Heart left ventricle (tissue), 16 donors: Measurements from ENCODE around the gene NTRK1. TPM values are rescaled to one million over a fixed set of nuclear protein-coding genes. Genes with fewer than 3 reads are reported as not detected.

Source experiments
- ATAC-seq, 4 donors: fragments of 200-7000 bp; cut with Tn5 transposase; one replicate each; pipeline ENCODE4 v1.9.1; 2020 to 2022; ENCODE audit warnings: moderate library complexity in 4 of 4, mild to moderate bottlenecking in 3 of 4, moderate number of reproducible peaks in 1 of 4
- DNase-seq, 5 donors: peaks; one replicate each; pipeline ENCODE4 v3.0.0-alpha.2; 2020
- H3K27ac ChIP-seq, 12 donors: fragments of 200-600 bp; sonication (generic) in 4 of 12; one replicate each; pipeline versions ENCODE4 v1.5.0 to v1.8.0; 2016 to 2022; ENCODE audit warnings: mild to moderate bottlenecking in 2 of 12
- H3K27me3 ChIP-seq, 9 donors: fragments of 200-600 bp; sonication (generic) in 2 of 9; one replicate each; pipeline versions ENCODE4 v1.5.1 to v1.8.0; 2016 to 2022; ENCODE audit warnings: mild to moderate bottlenecking in 3 of 9
- H3K36me3 ChIP-seq, 9 donors: fragments of 200-600 bp; sonication (generic) in 2 of 9; one replicate each; pipeline versions ENCODE4 v1.5.0 to v1.8.0; 2018 to 2022; ENCODE audit warnings: mild to moderate bottlenecking in 2 of 9
- H3K4me1 ChIP-seq, 12 donors: fragments of 200-600 bp; sonication (generic) in 4 of 12; one replicate each; pipeline versions ENCODE4 v1.5.0 to v1.8.0; 2016 to 2022; ENCODE audit warnings: mild to moderate bottlenecking in 3 of 12
- H3K4me3 ChIP-seq, 12 donors: fragments of 200-600 bp; sonication (generic) in 4 of 12; one replicate each; pipeline versions ENCODE4 v1.5.0 to v1.8.0; 2017 to 2022; ENCODE audit warnings: mild to moderate bottlenecking in 9 of 12, moderate library complexity in 4 of 12
- H3K9me3 ChIP-seq, 12 donors: fragments of 200-600 bp; sonication (generic) in 4 of 12; one replicate each; pipeline versions ENCODE4 v1.5.0 to v1.8.0; 2016 to 2022; ENCODE audit warnings: mild to moderate bottlenecking in 1 of 12
- POLR2A ChIP-seq, 2 donors: fragments of 450-650 bp; IDR thresholded peaks; one replicate each; pipeline ENCODE4 v1.6.1; 2017; ENCODE audit warnings: antibody characterized with exemption in 2 of 2, mild to moderate bottlenecking in 2 of 2, moderate library complexity in 2 of 2
- WGBS, 4 donors: extraction: QIAGEN DNeasy Blood & Tissue Kit in 2 of 4; methylation state at CpG; one replicate each; pipeline versions ENCODE4 v1.1.5 to v1.1.7; 2013 to 2018; 5-methylcytosine and 5-hydroxymethylcytosine counted together
- intact Hi-C, 10 donors: fragments of 100-400 bp; cut with DNase I; formaldehyde crosslinking; loops; one replicate each; pipeline versions ENCODE4 v1.11.1 to v1.14.2; 2022
- polyA plus RNA-seq, 2 donors: library from polyadenylated mRNA; stranded (reverse); fragments of 200-250 nt; gene quantifications; one replicate each; pipeline ENCODE4 v1.2.3, GENCODE V29; 2013
- total RNA-seq, 9 donors: library from RNA; depleted of rRNA in 2 of 9; stranded (reverse); fragments of >200 nt in 2 of 9; fragmentation: NEBNext Ultra II Directional in 3 of 9; extraction: Animal tissue kit (Norgen Biotek cat#: 25700) in 3 of 9; gene quantifications; one replicate each; pipeline versions ENCODE4 v1.1.0 to v1.2.4, GENCODE V29; 2016 to 2023
- TF ChIP-seq, protein P1 (sequence below), 12 donors: fragments of 200-600 bp; sonication (generic) in 4 of 12; IDR thresholded peaks; one replicate each; pipeline versions ENCODE4 v1.5.0 to v1.8.0; 2018 to 2022; ENCODE audit warnings: antibody characterized with exemption in 12 of 12, mild to moderate bottlenecking in 5 of 12
- donor health status: ischemic (EF 13 %, LVEDD 7.1; RV severe dilation, severe dysfunction).
- donor health status: healthy with polysubstance abuse.
- donor health status: DM: no; HTN: yes; CAD: no.
- donor health status: DM: no; HTN: no; CAD: no.
- donor health status: ischemic (EF 25% LVEDD 6.9; RV normal size, moderate dysfunction).
- donor health status: ischemic (EF 25% LVEDD 5.7; RV mildly dilated, moderate dysfunction).
- donor health status: healthy.
- donor health status: DM: yes; HTN: yes; CAD: no.
- donor health status: ischemic (EF 35%, LVEDD 5.7; RV mildly dilated, moderate dysfunction).
- donor health status: nonischemic (EF 11% LVEDD 7.7; RV severe dilation, severe dysfunction).
- donor health status: DM: yes; HTN: yes; CAD: no.
- donor health status: PGD.
- donor health status: ischemic (EF 29% LVEDD 5.4; RV normal size, mild dysfunction).
- donor health status: nonischemic (EF 23%, LVEDD 6.1; RV moderate dilation, normal function).

NTRK1 gene
- total and polyA plus RNA-seq, 11 donors, result 0.22 to 1.6 (median 1.1) TPM

- intact Hi-C loops, result loop anchor here in 4 of 10 donors (1.0 to 10.0 kb wide), 5 partner anchors 27 to 208 kb away; partner anchors contain the start of genes LRRC71 (in 2 of the 4), ISG20L2 (in 1 of the 4) and METTL25B (in 1 of the 4)
- Histone ChIP-seq H3K36me3 (no peaks in the 10 kb centered on the region), H3K9me3 (no peaks in the 10 kb centered on the region), H3K4me3 (peak within 1 kb of the TSS; percentile 30 to 91 (median 72)), H3K4me1 (peaks cover 0 to 64% (median 46%) of the 10 kb centered on the region in 12 donors), H3K27me3 (peaks cover 0 to 28% (median 3%) of the 10 kb centered on the region in 9 donors), H3K27ac (peak within 1 kb of the TSS; percentile 80 to 99 (median 93))
- peak; percentile 74 to 88 (median 86) for DNase-seq
- ATAC-seq, result peak; percentile 10 to 63 (median 41)
- TF ChIP-seq, protein P1, sequence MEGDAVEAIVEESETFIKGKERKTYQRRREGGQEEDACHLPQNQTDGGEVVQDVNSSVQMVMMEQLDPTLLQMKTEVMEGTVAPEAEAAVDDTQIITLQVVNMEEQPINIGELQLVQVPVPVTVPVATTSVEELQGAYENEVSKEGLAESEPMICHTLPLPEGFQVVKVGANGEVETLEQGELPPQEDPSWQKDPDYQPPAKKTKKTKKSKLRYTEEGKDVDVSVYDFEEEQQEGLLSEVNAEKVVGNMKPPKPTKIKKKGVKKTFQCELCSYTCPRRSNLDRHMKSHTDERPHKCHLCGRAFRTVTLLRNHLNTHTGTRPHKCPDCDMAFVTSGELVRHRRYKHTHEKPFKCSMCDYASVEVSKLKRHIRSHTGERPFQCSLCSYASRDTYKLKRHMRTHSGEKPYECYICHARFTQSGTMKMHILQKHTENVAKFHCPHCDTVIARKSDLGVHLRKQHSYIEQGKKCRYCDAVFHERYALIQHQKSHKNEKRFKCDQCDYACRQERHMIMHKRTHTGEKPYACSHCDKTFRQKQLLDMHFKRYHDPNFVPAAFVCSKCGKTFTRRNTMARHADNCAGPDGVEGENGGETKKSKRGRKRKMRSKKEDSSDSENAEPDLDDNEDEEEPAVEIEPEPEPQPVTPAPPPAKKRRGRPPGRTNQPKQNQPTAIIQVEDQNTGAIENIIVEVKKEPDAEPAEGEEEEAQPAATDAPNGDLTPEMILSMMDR (IDR thresholded peaks at IDR 0.05), result peak in 2 of 12 donors; percentile 5
- peak in 1 of 2 donors; percentile 34 for TF ChIP-seq POLR2A (IDR thresholded peaks at IDR 0.05)
- 10 to 14% (median 12%) methylated on average over 53 to 60 of the region's 60 CpGs for WGBS, 4 donors
These were observed 32.6 kb downstream of the NTRK1 start, which contains the start of gene PEAR1 for GRCh38 chr1:156893048-156893953. Gene PEAR1, plus strand, starts transcription at chr1:156893718. Its CDS starts 10,209 bp downstream, at chr1:156903927.

DNA sequence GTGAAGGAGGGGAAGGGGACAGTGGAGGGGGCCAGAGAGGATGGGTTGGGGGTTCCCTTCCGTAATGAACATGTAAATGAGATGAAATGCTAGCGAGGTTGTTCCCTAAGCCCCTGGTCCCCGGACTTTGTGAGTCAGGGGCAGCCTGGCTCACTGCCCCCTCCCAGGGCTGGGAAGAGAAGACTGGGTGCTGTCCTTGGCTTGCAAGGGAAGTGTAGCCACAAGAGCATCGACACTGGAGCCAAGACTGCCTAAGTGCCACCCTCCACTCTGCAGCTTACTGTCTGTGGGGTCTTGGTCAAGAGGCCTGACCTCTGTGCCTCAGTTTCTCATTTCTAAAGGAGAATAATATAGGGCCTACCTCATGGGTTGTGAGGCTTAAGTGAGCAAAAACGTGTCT lies 33.3 kb downstream of the NTRK1 start:
- H3K27ac ChIP-seq, result peak overlapping the region; percentile 80 to 99 (median 93)
- peaks cover 0 to 28% (median 0%) of the 10 kb centered on the region in 9 donors for H3K27me3 ChIP-seq
- H3K36me3 ChIP-seq, result no peaks in the 10 kb centered on the region
- ATAC-seq, result no peak
- peak overlapping the region; percentile 30 to 91 (median 72) for H3K4me3 ChIP-seq
- intact Hi-C loops, result loop anchor here in 3 of 10 donors (2.0 to 10.0 kb wide), 4 partner anchors 27 to 209 kb away; partner anchors contain the start of genes ISG20L2 (in 1 of the 3), LRRC71 (in 1 of the 3) and METTL25B (in 1 of the 3)
- DNase-seq, result peak in 2 of 5 donors; percentile 17 to 21
- H3K9me3 ChIP-seq, result no peaks in the 10 kb centered on the region
- TF ChIP-seq POLR2A (IDR thresholded peaks at IDR 0.05), result no peak
- TF ChIP-seq, protein P1 (IDR thresholded peaks at IDR 0.05), result no peak
- 19 to 39% (median 31%) methylated on average over 4 to 5 of the region's 5 CpGs for WGBS, 4 donors
- peaks cover 0 to 71% (median 53%) of the 10 kb centered on the region in 12 donors for H3K4me1 ChIP-seq

DNA sequence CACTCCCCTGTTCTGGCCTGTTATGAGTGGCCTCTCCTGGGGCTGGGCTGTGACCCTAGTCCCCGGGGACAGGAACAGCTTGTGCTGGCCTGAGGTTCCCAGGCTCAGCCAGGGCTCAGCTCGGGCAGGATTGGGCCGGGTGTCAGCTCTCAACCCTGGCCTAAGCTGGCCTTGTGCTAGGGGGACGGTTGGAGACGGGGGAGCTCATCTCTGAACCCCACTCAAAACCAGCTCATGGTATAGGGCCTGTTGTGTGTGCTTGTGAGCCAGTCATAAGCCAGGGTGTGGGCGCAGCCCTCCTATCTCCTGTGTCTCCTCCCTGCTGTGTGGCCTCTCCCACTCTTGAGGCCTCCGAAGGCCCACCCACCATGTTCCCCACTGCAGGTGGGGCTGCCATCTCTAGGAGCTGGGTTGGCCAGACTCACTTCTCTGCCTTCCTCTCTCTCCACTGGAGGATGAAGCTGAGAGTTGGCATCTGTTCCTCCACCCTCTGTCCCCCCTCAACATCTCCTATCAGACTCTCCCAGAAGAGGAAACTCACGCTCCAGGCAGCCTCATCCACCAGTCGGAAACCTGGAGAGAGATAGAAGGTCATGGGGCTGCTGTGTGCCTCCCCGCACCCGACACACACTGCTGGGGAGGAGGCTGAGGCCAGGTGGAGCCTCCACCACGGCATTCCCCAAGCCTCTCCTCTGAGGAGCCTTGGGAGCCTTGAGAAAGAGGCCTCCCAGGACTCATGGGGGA lies 34.2 kb downstream of the NTRK1 start:
- Histone ChIP-seq H3K4me1 (peaks cover 3 to 80% (median 62%) of the 10 kb centered on the region in 12 donors), H3K27me3 (peaks cover 0 to 28% (median 0%) of the 10 kb centered on the region in 9 donors), H3K27ac (peak overlapping the region; percentile 80 to 99 (median 93)), H3K4me3 (peak overlapping the region in 11 of 12 donors; percentile 30 to 91 (median 75)), H3K9me3 (no peaks in the 10 kb centered on the region), H3K36me3 (no peaks in the 10 kb centered on the region)
- 35 to 49% (median 44%) methylated on average over 8 to 12 of the region's 12 CpGs for WGBS, 4 donors
- DNase-seq (peak; percentile 60 to 79 (median 76)), ATAC-seq (peak; percentile 33 to 38 (median 36))
- no peak for TF ChIP-seq POLR2A (IDR thresholded peaks at IDR 0.05)
- TF ChIP-seq, protein P1 (IDR thresholded peaks at IDR 0.05), result no peak
- intact Hi-C loops, result loop anchor here in 3 of 10 donors (2.0 to 10.0 kb wide), 4 partner anchors 26 to 210 kb away; partner anchors contain the start of genes ISG20L2 (in 1 of the 3), LRRC71 (in 1 of the 3) and METTL25B (in 1 of the 3)
